Glutamatergic neuron (in vitro differentiated cells): ENCODE data around the gene WNT3. TPM values are rescaled to one million over a fixed set of nuclear protein-coding genes. Genes with fewer than 3 reads are reported as not detected.

Experiments
- DNase-seq: peaks from one replicate; pipeline ENCODE4 v3.0.0; 2022
- H3K27ac Mint-ChIP-seq: one replicate; pipeline ENCODE4 v1.8.0; 2020; ENCODE audit warnings: mild to moderate bottlenecking, mixed read lengths, inconsistent platforms; ENCODE audit not compliant: unreplicated experiment
- H3K27me3 Mint-ChIP-seq: one replicate; pipeline ENCODE4 v1.8.0; 2020; ENCODE audit warnings: mild to moderate bottlenecking, moderate library complexity, mixed read lengths, inconsistent platforms; ENCODE audit not compliant: unreplicated experiment
- H3K36me3 Mint-ChIP-seq: one replicate; pipeline ENCODE4 v1.8.0; 2020; ENCODE audit warnings: mild to moderate bottlenecking, mixed read lengths, inconsistent platforms; ENCODE audit not compliant: unreplicated experiment
- H3K4me1 Mint-ChIP-seq: one replicate; pipeline ENCODE4 v1.8.0; 2020; ENCODE audit warnings: mild to moderate bottlenecking, low read depth, mixed read lengths, inconsistent platforms; ENCODE audit not compliant: unreplicated experiment
- H3K4me3 Mint-ChIP-seq: one replicate; pipeline ENCODE4 v1.8.0; 2020; ENCODE audit warnings: mild to moderate bottlenecking, mixed read lengths, inconsistent platforms; ENCODE audit not compliant: unreplicated experiment
- H3K9me3 Mint-ChIP-seq: one replicate; pipeline ENCODE4 v1.8.0; 2020; ENCODE audit warnings: mild to moderate bottlenecking, moderate library complexity, mixed read lengths, inconsistent platforms; ENCODE audit not compliant: unreplicated experiment
- total RNA-seq: library from RNA; stranded (reverse); fragmentation: NEBNext Ultra II Directional; extraction: Animal tissue kit (Norgen Biotek cat#: 25700); gene quantifications from one replicate; pipeline ENCODE4 v1.2.1, GENCODE V29; 2021; ENCODE audit not compliant: unreplicated experiment
- TF ChIP-seq, protein P1 (sequence below): fragments of 200-600 bp; sonication (generic); IDR thresholded peaks from one replicate; pipeline ENCODE4 v1.5.0; 2021; ENCODE audit not compliant: partially characterized antibody, unreplicated experiment

The WNT3 gene
- total RNA-seq, 1 donor from 2014 or later: 1.7 TPM

DNA sequence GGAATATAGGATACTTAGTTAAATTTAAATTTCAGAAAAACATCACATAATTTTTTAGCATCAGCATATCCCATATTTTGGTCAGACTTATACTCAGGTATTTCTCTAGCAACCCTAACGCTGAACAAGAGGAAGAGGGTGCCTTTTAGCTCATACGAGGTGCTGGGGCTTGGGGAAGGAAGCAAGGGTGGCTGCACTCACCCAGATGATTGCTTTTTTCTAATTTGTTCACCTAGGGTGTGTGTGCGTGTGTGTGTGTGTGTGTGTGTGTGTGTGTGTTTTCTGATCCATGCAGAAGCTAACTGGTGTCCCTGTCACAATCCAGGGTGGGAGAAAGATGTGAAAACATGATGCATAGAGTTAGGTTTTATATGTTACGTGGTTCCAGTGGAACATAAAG, 81.2 kb downstream of the WNT3 start:
- no peak overlapping the region for H3K27ac Mint-ChIP-seq
- H3K27me3 Mint-ChIP-seq: no peaks in the 10 kb centered on the region
- H3K4me3 Mint-ChIP-seq: no peak overlapping the region
- peaks cover 3% of the 10 kb centered on the region for H3K4me1 Mint-ChIP-seq
- peaks cover 3% of the 10 kb centered on the region for H3K9me3 Mint-ChIP-seq
- TF ChIP-seq, protein P1, sequence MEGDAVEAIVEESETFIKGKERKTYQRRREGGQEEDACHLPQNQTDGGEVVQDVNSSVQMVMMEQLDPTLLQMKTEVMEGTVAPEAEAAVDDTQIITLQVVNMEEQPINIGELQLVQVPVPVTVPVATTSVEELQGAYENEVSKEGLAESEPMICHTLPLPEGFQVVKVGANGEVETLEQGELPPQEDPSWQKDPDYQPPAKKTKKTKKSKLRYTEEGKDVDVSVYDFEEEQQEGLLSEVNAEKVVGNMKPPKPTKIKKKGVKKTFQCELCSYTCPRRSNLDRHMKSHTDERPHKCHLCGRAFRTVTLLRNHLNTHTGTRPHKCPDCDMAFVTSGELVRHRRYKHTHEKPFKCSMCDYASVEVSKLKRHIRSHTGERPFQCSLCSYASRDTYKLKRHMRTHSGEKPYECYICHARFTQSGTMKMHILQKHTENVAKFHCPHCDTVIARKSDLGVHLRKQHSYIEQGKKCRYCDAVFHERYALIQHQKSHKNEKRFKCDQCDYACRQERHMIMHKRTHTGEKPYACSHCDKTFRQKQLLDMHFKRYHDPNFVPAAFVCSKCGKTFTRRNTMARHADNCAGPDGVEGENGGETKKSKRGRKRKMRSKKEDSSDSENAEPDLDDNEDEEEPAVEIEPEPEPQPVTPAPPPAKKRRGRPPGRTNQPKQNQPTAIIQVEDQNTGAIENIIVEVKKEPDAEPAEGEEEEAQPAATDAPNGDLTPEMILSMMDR: no peak
- no peaks in the 10 kb centered on the region for H3K36me3 Mint-ChIP-seq
- no peak for DNase-seq

DNA sequence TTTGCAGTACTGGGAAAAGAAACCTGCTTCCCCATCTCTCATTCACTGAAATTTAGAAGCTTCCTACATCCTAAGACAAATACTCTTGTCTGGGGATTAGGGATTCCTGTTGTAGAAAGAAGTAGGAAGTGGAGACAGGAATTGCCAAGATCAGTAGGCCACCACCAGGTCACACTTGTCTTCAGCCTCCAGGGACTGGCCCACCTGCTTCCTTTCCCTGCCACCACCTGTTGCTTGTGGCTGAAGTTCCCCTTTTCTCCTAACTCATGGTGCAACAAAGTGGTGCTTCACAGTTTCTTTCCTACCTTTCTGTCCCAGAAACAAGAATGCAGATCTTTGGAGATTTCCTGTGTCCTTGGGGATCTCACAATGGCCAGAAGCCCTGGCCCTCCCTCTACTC, 82.4 kb downstream of the WNT3 start:
- Mint-ChIP-seq H3K27ac (no peak overlapping the region), H3K4me1 (peaks cover 11% of the 10 kb centered on the region), H3K27me3 (no peaks in the 10 kb centered on the region), H3K4me3 (no peak overlapping the region), H3K9me3 (peaks cover 4% of the 10 kb centered on the region), H3K36me3 (no peaks in the 10 kb centered on the region)
- TF ChIP-seq, protein P1: no peak
- DNase-seq: no peak

DNA sequence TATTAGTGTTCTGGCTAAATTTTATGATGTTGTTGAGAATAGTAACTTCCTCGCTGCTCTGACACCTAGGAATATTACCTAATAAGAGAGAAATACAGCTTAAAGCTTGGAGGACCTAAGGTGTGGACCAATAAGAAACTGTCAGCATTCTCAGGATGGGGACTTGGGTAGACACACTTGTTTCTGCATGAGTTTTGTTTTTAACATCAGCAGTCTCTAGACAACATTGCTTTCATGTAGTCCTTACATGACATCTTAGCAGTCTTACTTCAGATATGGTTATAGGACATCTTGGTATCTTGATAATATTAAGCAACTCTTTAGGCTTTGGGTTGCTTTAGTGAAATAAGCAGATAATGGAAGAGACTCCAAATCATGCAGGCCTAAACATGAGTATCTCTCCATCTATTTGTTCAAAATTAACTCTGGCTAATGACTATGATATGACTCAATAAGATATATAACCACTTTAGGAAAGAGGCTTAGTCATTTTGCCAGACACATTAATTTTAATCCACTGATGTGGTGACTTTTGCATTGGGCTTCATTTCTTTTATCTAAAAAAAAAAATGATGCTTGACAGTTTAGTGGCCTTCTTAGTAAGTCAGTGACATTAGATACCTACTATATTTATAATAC, 84.5 kb downstream of the WNT3 start:
- Mint-ChIP-seq H3K4me1 (peaks cover 11% of the 10 kb centered on the region), H3K27me3 (no peaks in the 10 kb centered on the region), H3K36me3 (no peaks in the 10 kb centered on the region), H3K9me3 (peaks cover 2% of the 10 kb centered on the region), H3K27ac (no peak overlapping the region), H3K4me3 (no peak overlapping the region)
- TF ChIP-seq, protein P1: no peak
- DNase-seq: no peak

DNA sequence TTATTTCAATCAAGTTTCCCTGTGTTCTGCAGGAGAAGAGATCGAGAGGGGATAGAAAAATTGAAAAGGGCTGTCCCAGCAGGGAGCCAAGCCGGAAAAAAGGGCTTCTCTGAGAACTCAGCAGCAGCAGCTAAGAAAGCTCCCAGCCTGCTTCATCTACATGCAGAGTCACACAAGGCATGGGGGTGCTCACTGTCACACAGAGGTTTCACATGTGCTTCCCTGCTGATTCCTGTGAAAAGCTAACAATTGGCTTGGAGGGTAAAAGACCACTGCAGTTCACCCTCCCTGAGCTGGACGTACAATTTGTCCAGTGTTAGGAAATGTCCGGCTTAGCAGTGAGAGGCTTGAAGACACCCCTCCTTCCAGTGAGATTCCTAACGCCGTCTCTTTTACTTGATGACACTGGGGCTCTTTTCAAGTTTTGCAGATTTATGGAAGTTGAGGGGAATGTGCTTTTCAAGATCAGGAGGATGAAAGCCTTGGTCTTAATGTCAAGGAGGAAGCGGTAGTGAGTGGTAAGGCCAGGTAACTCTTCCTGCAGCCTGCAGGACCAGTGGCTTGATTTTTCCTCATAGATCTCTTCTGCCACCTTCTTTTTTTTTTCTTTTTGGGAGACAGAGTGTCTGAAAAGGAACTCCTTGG, 85.6 kb downstream of the WNT3 start:
- peak; percentile 24 for DNase-seq
- Mint-ChIP-seq H3K36me3 (no peaks in the 10 kb centered on the region), H3K27ac (no peak overlapping the region), H3K9me3 (peaks cover 2% of the 10 kb centered on the region), H3K4me3 (peak overlapping the region; percentile 46), H3K4me1 (peaks cover 11% of the 10 kb centered on the region), H3K27me3 (no peaks in the 10 kb centered on the region)
- TF ChIP-seq, protein P1: no peak

DNA sequence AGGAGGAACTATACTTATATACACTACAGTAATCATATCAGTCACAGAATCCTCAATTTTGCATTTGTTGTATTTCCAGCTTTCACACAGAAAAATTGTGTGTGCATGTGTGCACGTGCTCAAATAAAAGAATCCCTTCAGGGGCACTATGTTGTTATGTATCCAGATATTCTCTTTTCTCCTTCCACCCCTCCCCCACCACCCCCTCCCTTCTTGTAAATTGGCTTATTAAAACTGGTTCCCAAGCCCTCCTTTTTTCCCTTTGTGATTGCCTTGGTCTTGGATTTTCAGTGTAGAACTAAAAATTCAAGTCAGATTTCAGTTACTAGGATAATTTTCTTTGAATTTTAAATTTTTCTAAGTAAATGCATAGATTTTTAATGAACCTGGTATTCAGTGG, 86.3 kb downstream of the WNT3 start:
- Mint-ChIP-seq H3K4me3 (peak overlapping the region; percentile 46), H3K27me3 (no peaks in the 10 kb centered on the region)

More for the DNA sequence above, 86.3 kb downstream of the WNT3 start:
- no peak for DNase-seq
- Mint-ChIP-seq H3K36me3 (no peaks in the 10 kb centered on the region), H3K9me3 (peaks cover 2% of the 10 kb centered on the region), H3K4me1 (peaks cover 11% of the 10 kb centered on the region), H3K27ac (no peak overlapping the region)
- TF ChIP-seq, protein P1: no peak
